NCI-H82 treated with DMSO at 0.1 percent for 48 hours (cell line): ENCODE results near the gene SEC16A.

Source experiments
- DNase-seq: peaks from one replicate; lab custom pipeline; 2025; ENCODE audit not compliant: unreplicated experiment; lab: John Stamatoyannopoulos, UW

Gene SEC16A

DNA sequence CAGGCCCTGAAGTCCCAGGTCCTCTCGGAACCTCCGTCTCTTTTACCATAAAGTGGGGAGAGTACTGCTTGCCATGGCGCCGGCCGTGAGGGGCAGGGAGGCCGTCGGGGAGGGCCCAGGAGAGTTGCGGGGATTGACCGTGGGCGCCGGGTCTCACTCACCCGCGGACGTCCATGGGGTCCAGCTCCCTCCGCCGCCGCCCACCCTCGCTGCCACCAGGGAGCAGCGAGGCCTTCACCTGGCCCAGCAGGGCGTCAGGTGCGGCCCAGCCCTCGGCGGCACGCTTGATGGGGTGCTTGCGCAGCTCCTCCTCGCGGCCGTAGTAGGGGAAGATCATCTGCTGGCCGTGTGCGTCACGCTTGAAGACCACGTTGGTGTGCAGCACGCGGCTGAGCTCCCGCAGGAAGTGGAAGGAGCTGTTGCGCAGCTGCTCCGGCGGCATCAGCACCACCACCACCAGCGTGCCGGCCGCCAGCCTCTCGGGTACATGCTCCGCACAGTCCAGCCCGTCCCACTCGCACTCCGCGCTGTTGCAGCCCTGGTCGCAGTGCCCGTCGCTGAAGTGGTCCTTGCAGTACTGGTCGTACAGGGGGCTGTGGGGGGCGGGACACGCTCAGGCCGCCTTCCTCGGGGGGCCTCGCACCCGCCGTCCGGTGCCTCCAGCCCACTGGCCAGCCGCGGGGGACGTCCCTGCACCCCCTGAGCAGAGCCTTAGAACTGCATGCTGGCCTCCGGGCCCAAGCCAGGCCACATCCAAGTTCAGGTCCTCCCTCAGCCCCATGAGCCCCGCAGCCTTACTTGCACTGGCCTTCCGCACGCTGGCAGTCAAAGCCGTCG lies 21.9 kb upstream of the SEC16A start:
- DNase-seq = no peak

DNA sequence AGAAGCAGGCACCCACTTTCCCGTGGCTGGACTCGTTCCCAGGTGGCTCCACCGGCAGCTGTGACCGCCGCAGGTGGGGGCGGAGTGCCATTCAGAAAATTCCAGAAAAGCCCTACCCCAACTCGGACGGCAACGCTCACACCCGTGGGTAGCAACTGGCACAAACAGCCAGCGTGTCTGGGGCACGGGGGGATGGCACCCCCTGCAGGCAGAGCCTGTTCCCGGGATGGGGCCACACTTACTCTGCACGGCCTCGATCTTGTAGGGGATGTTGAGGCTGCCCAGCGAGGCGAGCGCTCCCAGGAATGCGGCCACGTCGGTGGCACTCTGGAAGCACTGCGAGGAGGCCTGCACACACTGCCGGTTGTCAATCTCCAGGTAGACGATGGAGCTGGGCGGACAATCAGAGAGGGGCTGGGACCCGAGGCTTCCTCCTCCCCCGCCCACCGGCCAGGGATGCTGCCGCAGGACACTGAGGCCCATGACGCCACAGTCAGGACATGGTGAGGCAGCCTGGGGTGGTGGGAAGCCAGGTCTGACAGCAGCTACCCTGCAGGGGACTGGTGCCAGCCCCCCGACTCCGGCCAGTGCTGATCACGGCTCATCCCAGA lies 20.2 kb upstream of the SEC16A start:
- no peak for DNase-seq

DNA sequence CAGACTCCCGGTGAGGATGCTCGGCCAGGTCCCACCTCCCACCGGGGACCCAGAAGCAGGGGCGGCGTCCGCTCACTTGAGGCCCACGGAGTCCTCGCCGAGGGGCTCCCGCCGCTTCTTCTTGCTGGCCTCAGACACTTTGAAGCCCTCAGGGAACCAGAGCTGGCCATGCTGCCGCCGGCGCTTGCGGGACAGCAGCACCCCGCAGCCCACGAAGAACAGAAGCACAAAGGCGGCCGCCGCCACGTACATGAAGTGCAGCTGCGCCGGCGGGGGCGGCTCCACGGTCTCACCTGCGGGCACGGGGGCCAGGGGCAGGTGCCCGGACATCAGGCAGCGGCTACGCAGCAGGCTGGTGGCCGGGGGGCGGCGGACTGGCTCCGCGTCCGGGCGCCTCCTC lies 19.4 kb upstream of the SEC16A start:
- no peak for DNase-seq

- DNase-seq = no peak
Observed at GRCh38 chr9:136501686-136502085, 18.8 kb upstream of the SEC16A start.

DNA sequence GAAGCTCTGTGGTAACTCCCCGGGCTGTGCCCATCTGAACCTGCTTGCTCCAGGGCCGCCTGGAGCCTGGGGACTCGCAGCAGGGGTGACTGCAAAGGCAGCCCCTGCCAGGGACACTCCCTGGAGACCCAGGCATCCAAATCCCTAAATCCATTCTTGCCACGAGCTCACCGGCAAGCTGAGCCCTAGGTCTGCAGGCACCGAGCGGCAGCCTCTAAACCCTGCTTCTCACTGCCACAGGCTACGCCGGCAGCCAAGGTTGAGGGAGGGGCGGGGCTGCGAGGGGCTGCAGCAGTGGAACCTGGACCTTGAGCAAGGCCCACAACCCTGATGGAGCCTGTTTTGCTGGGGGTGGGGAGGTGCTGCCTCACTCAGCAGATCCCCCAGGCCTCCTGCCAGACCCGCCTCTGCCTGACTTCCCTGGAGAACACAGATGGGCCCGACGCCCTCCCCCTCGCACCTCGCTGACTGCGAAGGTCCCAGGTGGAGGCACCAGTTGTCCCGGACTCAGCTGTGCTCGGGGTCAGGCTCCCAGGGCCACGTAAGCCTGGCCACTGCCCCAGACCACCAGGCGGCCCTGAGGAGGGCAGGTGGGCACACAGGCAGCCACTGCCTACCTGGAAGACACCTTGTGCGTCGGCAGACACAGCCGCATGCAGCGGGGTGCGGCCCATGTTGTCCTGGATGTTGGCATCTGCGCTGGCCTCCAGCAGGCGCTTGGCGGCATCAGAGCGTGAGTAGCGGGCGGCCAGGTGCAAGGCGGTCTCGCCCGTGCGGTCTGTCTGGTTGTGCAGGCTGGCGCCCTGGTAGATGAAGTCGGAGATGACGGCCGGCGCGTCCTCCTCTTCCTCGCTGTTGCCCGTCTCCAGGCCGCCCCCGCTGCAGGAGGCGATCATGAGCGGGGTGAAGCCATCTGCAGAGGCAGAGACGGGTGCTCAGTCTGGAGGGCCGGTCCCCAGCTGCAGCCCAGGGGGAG lies 17.4 kb upstream of the SEC16A start:
- DNase-seq = no peak

DNA sequence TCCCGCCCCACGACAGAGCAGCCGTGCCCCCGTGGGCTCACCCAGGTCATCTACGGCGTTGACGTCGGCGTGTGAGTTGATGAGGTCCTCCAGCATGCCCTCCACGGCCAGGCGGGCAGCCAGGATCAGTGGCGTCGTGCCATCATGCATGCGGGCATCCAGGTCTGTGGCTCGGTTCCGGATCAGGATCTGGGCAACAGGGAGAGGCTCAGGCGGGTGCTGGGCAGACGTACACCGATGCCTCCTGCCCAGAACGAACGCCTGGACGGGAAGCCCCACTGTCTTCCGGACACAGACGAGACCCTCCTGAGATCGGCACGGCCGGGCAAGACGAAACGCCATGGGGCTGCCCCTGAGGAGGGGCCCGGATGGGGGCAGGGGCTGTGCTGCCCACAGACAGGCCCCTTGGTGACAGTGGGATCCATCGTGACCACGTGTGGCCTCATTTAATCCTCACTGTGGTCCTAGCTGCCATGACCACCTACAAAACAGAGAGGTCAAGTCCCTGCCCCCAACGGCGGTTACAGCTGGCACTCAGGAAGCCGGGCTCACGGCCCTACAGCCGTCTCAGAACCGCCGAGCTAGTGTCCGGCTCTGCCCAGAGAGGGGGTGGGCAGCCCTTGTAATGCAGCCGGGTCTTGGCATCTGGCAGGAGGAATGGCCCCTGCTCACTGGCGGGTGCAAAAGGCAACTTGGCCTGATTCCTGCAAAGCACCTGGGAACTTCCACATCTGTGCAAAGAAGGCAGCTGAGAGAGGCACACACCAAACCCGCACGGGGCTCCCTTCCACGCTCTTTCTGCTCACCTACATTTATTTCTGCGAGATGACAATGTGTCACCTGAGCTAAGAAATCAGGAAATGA lies 16.5 kb upstream of the SEC16A start:
- no peak for DNase-seq

DNA sequence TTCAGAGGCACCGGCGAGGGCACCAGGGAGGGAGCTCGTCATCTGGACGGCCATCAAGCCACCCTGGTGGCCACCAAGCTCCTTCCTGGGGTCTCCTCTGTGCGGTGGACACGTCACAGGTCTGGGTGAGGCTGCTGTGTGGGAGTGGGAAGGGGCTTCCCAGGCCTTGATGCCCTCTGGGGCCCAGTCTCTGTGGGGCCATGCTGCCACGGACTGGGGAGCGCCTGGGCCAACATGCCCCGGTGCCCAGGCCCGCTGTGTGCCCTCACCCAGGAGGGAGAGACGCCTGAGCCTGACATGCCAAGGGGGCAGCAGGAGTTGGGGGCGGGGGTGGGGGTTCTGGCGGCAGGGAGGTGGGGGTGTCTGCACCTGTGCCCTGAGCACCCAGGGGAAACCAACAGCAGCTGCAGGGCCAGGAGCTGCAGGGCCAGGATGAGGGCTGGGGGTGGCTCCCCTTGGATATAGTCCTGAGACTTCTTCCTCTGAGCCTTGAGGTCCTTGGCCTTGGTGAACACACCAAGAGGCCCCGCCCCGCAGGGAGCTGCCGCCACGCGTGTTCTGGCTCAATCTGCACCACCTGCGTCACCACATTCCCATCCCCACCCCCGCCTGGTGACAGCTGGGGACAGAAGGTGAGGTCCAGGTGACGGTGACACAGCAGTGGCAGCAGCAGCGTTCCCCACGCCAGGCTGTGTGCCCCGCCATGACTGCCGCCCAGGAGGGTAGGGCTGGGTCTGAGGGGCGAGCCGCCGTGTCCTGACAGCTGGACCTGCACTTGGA lies 15.3 kb upstream of the SEC16A start:
- no peak for DNase-seq

DNA sequence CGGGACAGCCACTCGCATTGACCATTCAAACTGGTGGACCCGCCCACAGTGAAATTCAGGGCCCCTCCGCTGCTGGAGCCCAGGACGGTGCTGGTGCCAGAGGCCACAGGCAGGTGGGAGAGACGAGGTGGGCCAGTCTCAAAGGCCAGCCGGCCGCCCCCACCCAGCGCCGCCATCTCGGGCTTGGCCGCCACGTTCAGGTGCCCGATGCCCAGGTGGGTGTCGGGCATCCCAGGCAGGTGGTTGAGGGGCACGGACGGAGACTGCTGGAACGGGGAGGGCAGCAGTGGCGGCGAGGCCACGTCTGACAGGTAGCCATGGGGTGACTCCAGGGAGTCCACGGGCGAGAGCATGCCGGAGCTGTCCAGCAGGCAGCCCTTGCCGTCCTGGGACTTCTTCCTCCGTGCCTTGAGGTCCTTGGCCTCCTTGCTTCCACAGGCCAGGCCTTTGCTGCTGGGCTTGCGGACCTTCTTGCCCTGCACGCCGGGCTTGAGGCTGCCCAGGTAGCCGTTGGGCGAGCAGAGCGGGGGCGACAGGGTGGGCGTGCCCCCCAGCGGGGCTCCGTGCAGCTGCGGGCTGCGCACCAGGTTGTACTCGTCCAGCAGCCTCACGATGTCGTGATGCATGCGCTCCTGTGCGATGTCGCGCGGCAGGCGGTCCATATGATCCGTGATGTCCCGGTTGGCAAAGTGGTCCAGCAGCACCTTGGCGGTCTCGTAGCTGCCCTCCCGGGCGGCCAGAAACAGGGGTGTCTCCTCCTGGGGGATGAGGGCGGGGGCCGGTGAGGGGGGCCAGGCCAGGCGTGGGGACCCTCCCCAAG lies 14.2 kb upstream of the SEC16A start:
- no peak for DNase-seq

DNA sequence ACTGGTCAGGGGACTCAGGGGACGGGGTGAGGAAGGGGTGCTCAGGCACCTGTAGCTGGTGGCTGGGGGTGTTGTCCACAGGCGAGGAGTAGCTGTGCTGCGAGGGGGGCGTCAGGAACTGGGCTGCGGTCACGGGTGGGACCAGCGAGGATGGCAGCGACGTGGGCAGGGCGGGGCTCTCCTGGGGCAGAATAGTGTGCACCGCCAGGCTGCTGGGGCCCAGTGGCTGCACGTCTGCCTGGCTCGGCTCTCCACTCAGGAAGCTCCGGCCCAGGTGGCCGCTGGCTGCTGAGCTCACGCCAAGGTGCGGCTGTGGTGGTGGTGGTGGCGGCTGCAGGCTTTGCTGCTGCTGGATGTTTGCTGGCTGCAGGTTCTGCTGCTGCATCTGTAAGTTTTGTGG lies 13.3 kb upstream of the SEC16A start:
- no peak for DNase-seq

DNA sequence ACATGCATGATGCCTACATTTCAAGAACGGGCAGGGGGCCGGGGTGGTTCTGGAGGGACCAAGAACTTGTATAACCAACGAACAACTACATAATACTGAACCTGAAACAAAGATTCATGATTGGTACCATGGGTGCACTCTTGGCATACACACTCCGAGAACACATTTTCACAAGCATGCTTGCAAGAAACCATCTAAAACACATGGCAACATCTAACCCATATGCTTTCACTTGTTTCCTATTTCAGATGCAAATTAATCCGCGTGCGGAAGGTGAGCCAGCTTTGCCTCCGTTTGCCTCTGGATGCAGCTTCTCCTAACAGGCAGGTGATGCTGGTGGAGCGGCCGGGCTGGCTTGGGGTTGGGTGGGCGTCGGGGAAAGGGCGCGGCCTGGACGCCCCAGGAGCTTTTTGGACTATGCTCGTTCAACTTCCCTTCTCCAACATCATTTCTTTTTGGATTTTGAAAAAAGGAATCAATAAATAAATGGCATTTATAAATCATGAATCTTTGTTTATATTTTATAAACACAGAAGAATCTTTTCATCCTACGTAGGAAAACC lies 12.5 kb upstream of the SEC16A start:
- no peak for DNase-seq

- no peak for DNase-seq
Observed at GRCh38 chr9:136494531-136495215, 11.8 kb upstream of the SEC16A start.

DNA sequence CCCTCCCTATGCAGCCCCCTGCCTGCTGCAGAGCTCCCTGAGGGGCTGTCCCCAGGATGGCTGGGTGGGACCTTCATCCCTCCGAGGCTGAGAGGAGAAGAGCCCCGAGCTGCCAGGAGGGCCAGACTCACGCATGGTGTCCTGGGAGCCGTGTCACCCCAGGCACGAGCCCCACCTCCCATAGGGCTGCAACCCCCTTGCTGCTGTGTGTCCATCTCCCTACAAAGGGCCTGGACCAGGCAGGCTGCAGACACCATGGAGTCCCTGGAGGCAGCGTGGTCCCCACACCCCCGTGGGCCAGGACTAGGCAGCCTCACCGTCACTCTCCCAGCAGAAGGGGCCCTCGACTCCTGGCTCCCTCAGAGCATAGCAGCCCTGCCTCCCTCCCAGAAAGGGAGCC lies 11.2 kb upstream of the SEC16A start:
- no peak for DNase-seq

DNA sequence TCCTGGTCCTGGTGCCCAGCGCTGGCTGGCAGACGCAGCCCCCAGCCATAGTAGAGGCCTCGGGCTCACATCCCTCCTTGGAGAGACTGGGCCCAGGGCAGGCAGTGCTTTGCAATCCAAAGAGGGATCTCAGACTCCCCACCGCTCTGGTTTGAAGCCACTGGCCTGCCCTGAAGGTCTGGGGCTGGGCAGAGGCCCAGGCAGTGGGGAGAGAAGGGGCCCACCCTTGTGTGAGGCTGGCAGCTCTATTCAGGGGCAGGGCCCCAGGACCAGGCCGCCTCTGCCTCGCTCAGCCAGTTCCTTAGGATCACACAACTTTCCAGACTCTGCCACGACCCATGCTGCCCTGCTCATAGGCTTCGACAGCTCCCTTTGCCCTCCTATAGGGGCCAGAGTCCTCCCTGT lies 10.7 kb upstream of the SEC16A start:
- DNase-seq = no peak

DNA sequence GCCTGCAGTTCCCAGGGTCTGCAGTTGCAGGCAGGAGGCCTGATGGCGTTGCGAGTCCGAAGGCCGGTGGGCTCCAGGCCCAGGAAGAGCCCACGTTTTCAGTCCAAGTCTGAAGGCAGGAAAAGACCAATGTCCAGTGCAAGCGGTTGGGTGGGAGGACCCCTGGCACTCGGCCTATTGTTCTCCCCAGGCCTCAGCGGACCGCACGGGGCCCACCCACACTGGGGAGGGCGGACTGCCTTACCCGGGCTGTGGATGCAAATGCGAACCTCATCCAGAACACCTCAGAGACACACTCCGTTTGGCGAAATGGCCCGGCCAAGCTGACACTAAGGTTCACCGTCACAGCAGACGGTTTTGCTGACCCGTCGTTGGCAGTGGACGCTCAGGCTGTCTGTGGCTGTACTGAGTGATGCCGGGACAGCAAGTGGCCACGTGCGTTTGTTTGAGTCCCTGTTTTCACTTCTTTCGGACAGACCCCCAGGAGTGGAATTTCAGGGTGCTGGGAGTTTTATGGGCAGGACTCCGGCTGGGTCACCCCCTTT lies 10.2 kb upstream of the SEC16A start:
- DNase-seq = no peak

DNA sequence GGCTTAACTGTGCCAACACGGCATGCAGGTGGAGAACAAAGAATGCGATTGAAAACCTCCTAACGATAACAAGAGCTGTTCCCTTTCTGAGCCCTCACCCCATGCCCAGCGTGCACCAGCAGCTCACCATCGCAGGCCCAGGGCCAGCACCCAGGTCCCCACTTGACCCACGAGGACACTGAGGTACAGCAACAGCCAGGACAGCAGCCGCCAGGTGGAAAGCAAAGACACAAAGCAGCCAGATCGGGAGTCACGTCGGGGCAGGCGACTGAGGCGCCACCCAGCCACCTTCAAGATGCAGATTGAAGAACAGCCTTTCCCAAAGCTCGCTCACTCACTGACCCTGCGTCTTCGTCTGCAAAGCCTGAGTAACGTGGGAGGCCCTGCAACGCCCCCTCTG lies 6.9 kb upstream of the SEC16A start:
- DNase-seq = no peak

GRCh38 chr9:136488247-136489214 lies 5.7 kb upstream of the SEC16A start:
- DNase-seq = peak; percentile 3

DNA sequence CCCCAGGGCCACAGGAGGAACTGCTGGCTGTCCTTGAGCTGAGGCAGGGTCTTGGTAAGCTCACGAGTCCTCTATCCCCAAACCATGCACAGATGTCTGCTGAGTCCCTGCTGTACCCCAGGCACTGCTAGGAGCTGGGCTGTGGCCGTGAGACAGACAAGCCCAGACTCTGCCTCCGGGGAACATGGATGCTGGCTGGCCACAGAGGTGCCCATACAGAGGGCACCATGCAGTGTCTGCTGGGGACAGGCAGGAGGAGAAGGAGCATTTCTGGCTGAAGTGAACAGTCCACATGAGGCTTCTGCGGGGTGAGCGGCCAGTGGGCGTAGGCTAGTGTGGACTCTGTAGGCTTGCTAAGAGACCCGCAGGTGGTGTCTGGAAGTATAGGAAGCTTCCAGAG lies 4.8 kb upstream of the SEC16A start:
- DNase-seq = no peak
